HG03064 (cell line): ENCODE results near the gene ABCA13.

ENCODE experiments used
- ATAC-seq: cut with Tn5 transposase; IDR thresholded peaks from one replicate; pipeline ENCODE4 v1.9.1; 2021; ENCODE audit warnings: low read depth; ENCODE audit not compliant: unreplicated experiment

The ABCA13 gene

DNA sequence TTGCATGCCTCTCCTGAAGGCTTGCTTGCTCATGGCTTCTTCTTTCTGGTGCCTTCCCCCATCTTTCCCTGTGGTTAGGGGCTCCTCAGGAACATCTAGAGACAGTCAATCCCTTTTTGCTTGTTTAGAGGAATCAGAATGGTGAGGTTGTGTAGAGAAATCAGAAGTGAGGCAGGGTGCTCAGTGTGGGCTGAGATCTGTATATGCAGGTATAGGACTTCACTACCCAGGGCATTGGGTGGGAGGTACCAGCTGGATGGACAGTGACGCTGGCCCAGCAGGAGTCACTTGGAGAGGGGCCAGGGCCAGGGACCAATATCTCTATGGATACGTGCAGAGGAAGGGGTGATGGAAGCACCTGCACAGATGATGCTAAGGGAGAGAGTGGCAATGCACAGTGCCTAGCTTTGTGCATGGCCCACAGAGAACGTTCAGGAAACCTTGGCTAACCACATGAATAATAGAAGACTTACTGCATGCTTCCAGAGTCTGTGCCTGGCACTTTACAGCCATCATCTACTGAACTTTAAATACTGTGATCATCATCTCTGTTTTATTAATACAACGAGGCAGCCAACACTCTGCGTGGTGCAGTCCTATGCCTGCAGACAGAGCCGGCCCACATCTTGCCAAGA lies 255.2 kb downstream of the ABCA13 start:
- no peak for ATAC-seq

GRCh38 chr7:48426966-48427555 lies 255.8 kb downstream of the ABCA13 start:
- no peak for ATAC-seq

GRCh38 chr7:48427671-48428070 lies 256.4 kb downstream of the ABCA13 start:
- no peak for ATAC-seq

DNA sequence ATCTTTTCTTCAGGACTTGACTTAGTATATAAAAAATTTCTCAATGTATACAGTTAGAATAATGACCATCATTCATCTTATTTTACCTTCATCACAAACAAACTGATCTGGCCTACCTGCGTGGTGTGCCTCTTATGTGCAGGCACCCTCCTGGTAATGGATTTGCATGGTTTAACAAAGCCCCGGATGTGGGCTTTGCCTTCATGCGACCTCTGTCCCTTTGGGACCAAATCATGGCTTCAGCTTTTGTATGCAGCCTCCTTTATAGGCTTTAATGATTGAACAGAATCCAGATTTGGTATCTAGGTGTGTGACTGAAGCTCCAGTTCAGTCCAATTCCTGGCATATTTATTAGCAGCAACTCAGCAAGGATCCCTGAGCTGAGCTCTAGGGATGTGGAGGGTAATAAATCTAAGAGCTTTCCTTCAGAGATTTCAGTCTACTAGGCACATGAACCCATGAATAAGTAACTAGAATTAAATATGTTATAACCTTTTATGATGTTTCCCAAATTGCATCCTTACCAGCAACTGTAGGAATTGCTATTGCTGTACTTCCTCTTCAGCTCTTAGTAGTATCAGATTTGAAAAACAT lies 256.9 kb downstream of the ABCA13 start:
- ATAC-seq, result no peak

DNA sequence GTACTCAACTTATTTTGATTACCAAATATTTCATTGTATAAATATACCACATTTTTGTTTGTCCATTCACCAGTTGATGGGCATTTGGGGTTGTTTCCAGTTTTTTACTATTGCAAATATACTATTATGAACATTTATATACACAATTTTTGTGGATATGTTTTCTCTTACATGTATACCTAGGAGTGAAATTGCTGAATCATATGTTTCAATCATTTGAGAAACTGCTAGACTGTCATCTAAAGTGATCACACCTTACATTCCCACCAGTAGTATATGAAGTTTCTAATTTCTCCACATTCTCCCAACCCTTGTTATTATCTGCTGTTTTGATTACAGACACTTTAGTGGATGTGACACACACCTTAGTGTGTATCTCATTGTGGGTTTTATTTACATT lies 257.9 kb downstream of the ABCA13 start:
- ATAC-seq, result no peak

DNA sequence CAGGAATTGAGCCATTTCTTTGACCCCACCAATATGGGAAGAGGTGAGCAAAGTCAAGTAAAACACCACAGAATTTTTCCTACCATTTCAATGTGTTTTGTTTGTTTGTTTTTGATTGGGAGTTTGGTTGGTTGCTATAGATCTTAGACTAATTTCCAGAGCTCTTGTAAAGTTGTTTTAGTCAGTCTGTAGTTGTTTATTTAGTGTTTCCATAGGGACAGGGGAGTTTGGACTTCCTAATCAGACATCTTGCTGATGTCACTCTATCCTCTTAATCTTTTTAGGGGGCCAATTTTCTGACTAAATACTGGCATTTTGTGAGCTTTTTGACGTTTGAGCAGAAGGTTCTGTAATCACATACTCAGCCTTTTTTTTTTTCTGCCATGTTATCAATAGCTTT lies 266.9 kb downstream of the ABCA13 start:
- no peak for ATAC-seq

GRCh38 chr7:48441848-48442492 lies 270.7 kb downstream of the ABCA13 start:
- ATAC-seq, result no peak

DNA sequence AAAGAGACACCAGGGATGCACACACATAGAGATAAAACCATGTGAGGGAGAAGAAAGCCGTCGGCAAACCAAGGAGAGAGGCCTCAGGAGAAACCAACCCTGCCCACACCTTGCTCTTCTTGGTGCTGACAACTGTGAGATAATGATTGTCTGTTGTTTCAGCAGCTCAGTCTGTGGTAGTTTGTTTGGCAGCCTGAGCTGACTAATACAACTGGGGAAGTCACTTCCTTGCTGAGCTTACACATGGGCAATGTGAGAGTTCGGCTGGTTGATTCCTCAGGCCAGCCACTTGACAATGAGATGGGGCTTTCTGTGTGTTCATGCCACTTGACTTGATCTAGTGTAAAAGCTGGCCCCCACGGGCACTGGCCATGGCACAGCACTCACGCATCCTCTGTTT lies 271.8 kb downstream of the ABCA13 start:
- ATAC-seq, result no peak

- ATAC-seq, result no peak
Observed at GRCh38 chr7:48446721-48447120, 275.5 kb downstream of the ABCA13 start.

DNA sequence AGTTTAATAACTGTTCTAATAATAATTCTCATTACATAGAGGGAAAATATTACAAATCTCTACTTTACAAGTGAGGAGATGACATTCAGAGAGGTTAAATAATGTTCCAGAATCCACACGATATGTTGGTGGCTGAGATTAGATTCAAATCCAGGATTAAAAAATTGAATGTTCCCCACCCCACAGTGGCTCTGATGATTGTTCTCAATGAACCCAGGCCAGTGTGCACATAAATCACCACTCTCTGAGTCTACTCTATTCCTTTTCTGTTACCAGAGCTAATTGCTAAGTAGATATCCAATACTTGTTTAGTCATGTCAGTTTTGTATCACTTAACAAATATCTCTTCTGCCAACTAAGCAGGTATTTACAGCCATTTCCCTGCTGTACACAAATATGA lies 281.0 kb downstream of the ABCA13 start:
- ATAC-seq, result no peak

- no peak for ATAC-seq
Observed at GRCh38 chr7:48454750-48455192, 283.5 kb downstream of the ABCA13 start.

- ATAC-seq, result no peak
Observed at GRCh38 chr7:48455363-48455762, 284.1 kb downstream of the ABCA13 start.

DNA sequence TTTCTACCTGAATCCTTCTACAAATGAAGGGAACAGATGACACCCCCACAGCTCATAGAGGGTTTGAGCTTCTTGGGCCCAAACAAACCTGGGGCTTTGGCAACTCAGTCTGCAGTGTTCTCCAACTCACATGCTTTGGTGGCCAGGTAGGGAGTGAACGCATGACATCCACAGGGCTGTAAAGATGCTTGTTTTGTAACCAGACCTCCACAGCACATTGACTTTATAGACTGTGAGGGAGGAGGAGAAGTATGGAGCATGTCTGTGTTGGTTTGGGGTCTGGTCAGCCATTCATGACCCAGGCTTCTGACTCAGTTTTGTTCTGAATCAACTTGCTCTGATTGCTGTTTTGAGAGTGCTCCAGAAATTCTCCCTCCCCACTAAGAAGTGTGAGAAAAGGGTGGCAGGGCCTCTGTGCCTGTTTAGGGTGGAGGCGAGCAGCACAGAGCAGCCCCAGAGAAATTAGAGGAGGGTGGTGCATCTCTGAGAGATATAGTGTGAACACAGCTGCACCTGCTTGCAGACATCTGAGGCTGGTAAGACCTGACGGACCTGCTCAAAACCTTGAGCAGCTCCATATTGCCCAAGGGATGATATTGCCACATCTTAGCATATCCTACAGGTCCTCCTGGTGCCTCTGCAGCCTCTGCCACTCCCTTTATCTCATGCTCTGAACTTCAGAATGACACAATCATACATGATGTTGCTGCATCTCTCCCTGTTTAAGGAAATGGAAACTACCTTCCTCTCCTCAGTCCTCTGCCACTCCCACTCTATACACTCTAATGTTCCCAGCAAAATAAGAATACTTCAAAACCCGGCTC lies 287.7 kb downstream of the ABCA13 start:
- no peak for ATAC-seq

GRCh38 chr7:48466713-48467112 lies 295.5 kb downstream of the ABCA13 start:
- ATAC-seq, result no peak

- ATAC-seq, result no peak
Observed at GRCh38 chr7:48471196-48471595, 299.9 kb downstream of the ABCA13 start.

GRCh38 chr7:48472640-48473039 lies 301.4 kb downstream of the ABCA13 start:
- no peak for ATAC-seq

DNA sequence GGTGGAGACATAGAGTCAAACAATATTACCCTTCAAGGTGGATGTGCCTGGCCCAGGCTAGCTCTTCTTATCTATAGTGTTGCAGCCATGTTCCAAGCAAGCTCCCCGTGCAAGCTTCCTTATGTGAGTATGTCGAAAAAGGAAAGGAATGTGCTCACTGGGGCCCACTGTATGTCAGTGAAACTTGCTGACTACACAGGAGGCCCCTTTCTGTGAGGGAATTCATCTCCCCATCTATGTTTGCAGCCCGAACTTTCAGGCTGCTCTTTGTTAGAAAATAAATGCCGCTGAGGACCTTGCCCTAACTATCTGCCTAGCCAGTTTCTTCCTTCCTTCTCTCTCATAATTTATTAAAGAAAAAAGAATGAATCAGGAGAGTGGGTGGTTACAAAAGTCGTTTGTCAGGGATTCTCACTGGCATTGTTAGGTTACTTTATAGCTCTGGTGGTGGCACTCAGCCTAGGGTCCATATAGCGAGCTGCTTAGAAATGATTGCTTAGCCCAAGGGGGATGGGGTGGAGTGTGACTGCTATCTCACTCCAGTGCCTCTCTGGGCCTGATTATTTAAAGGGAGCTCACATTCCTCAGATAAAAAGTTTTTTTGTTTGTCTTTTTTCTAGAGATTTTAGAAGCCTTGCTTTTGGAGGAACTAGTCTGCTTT lies 302.1 kb downstream of the ABCA13 start:
- no peak for ATAC-seq

- no peak for ATAC-seq
Observed at GRCh38 chr7:48481235-48481634, 310.0 kb downstream of the ABCA13 start.

GRCh38 chr7:48497521-48497920 lies 326.3 kb downstream of the ABCA13 start:
- ATAC-seq, result no peak

DNA sequence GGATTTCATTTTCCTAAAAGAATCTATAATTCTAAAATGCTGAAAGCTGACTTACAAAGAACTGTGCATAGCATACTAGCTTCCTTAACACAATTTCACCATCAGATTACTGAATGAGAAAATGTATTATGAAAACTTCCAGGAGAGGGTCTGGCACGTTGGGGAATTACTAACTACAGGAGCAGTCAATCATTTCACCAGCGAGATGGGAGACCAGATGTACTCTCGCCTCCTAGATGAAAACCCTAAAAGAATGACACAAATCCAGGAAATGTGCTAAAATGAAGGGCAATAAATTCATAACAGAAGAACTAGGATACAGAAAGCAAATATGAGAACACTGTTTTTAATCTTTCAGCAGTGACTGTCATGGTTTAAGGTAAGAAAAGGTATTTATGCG lies 330.8 kb downstream of the ABCA13 start:
- no peak for ATAC-seq
